Endothelial cell of umbilical vein (primary cell): ENCODE measurements around the gene WDR48. TPM values are rescaled to one million over a fixed set of nuclear protein-coding genes. Genes with fewer than 3 reads are reported as not detected.

ENCODE experiments used
- BruUV-seq: library from RNA; stranded (reverse); fragments of 400-500 nt; replicated peaks from 2 replicates; lab custom pipeline; 2021; lab: Mats Ljungman, UMichigan
- CTCF ChIA-PET: fragments of 300-600, 350-600 bp; sonication (Branson Sonifier 250); formaldehyde crosslinking; loops from one replicate; lab custom pipeline; 2021; ENCODE audit warnings: antibody characterized with exemption, inconsistent platforms; lab: Charles Lee
- POLR2A ChIA-PET: fragments of 300-600, 350-600 bp; sonication (Branson Sonifier 250); formaldehyde crosslinking; loops from one replicate; lab custom pipeline; 2021; ENCODE audit warnings: antibody characterized with exemption, inconsistent platforms; lab: Charles Lee
- DNase-seq: peaks from one replicate; pipeline ENCODE4 v3.0.0-alpha.2; 2011; ENCODE audit warnings: low read depth, low spot score
- FAIRE-seq: peaks from 2 replicates; lab custom pipeline; 2011; peaks lifted over from hg19 to GRCh38; lab: Jason Lieb, UNC
- H2AFZ ChIP-seq: 2 replicates; pipeline ENCODE4 v1.6.0; 2012; ENCODE audit warnings: low read depth, low read length, control low read depth, inconsistent platforms
- H3K27ac ChIP-seq: 2 replicates; pipeline ENCODE4 v1.5.1; 2011; ENCODE audit warnings: low read depth, mild to moderate bottlenecking, control low read depth, low read length, moderate library complexity; ENCODE audit not compliant: insufficient read depth
- H3K27me3 ChIP-seq, 2 experiments: 2 replicates each; pipeline versions ENCODE4 v1.6.0 to v1.6.1; 2011; ENCODE audit warnings: low read length in 2 of 2, mixed read lengths in 1 of 2; ENCODE audit not compliant: control insufficient read depth in 2 of 2, insufficient read depth in 2 of 2
- H3K36me3 ChIP-seq, 2 experiments: 2 replicates in 1 of 2; 3 replicates in 1 of 2; pipeline ENCODE4 v1.5.1; 2011; ENCODE audit warnings: low read length in 2 of 2, mild to moderate bottlenecking in 1 of 2, moderate library complexity in 1 of 2; ENCODE audit not compliant: control insufficient read depth in 2 of 2, insufficient read depth in 2 of 2; ENCODE audit errors: extremely low read depth in 1 of 2
- H3K4me1 ChIP-seq: 3 replicates; pipeline ENCODE4 v1.5.1; 2011; ENCODE audit warnings: mild to moderate bottlenecking, low read length; ENCODE audit not compliant: control insufficient read depth, insufficient read depth; ENCODE audit errors: extremely low read depth
- H3K4me2 ChIP-seq: 2 replicates; pipeline ENCODE4 v1.6.1; 2011; ENCODE audit warnings: low read length, control low read depth, mixed read lengths; ENCODE audit not compliant: insufficient read depth
- H3K4me3 ChIP-seq, 3 experiments: fragments of 200-600 bp in 1 of 3; sonication (generic), shearing (Covaris generic) in 1 of 3; replicated peaks in 1 of 3; 2 replicates each; pipeline ENCODE4 v1.5.1; 2011 to 2016; ENCODE audit warnings: control low read depth in 3 of 3, low read length in 3 of 3, mild to moderate bottlenecking in 2 of 3, inconsistent platforms in 1 of 3, low read depth in 1 of 3, moderate library complexity in 1 of 3; ENCODE audit not compliant: insufficient read depth in 1 of 3
- H3K79me2 ChIP-seq: 2 replicates; pipeline ENCODE4 v1.6.0; 2012; ENCODE audit warnings: low read length, inconsistent platforms; ENCODE audit not compliant: control insufficient read depth, insufficient read depth
- H3K9ac ChIP-seq: replicated peaks from 2 replicates; pipeline ENCODE3; 2011; ENCODE audit warnings: low read length, control low read depth; ENCODE audit not compliant: insufficient read depth; ENCODE audit errors: extremely low read depth
- H3K9me1 ChIP-seq: replicated peaks from 3 replicates; pipeline ENCODE4 v1.6.0; 2011; ENCODE audit warnings: mild to moderate bottlenecking, low read length; ENCODE audit not compliant: control insufficient read depth, insufficient read depth; ENCODE audit errors: extremely low read depth
- H3K9me3 ChIP-seq: replicated peaks from 2 replicates; pipeline ENCODE4 v1.5.1; 2012; ENCODE audit warnings: low read length, inconsistent platforms; ENCODE audit not compliant: control insufficient read depth, insufficient read depth
- H4K20me1 ChIP-seq: replicated peaks from 2 replicates; pipeline ENCODE3; 2011; ENCODE audit warnings: mild to moderate bottlenecking, low read length; ENCODE audit not compliant: control insufficient read depth, insufficient read depth; ENCODE audit errors: extremely low read depth
- EZH2 ChIP-seq: IDR thresholded peaks from 2 replicates; pipeline ENCODE4 v1.6.1; 2012; ENCODE audit warnings: borderline replicate concordance, low read depth, mild to moderate bottlenecking, moderate library complexity, low read length, inconsistent platforms; ENCODE audit not compliant: severe bottlenecking
- FOS ChIP-seq: IDR thresholded peaks from 2 replicates; pipeline ENCODE4 v1.6.1; 2011; ENCODE audit warnings: mild to moderate bottlenecking, low read length, moderate library complexity, borderline replicate concordance; ENCODE audit not compliant: insufficient read depth
- GATA2 ChIP-seq: IDR thresholded peaks from 2 replicates; pipeline ENCODE4 v1.7.0; 2011; ENCODE audit warnings: low read depth, mild to moderate bottlenecking, moderate library complexity, mixed read lengths, low read length; ENCODE audit not compliant: insufficient read length, insufficient read depth
- JUN ChIP-seq: IDR thresholded peaks from 2 replicates; pipeline ENCODE4 v1.6.1; 2011; ENCODE audit warnings: borderline replicate concordance, low read depth; ENCODE audit not compliant: insufficient read length, insufficient read depth
- MAX ChIP-seq: IDR thresholded peaks from 2 replicates; pipeline ENCODE4 v1.6.1; 2011; ENCODE audit not compliant: insufficient read depth, insufficient read length
- POLR2AphosphoS5 ChIP-seq: IDR thresholded peaks from 2 replicates; pipeline ENCODE4 v1.6.1; 2012; ENCODE audit warnings: low read depth, mild to moderate bottlenecking, control low read depth, low read length, moderate library complexity; ENCODE audit not compliant: insufficient read depth
- dilution Hi-C: fragments of 300-500 bp; cut with MboI; formaldehyde crosslinking; loops from one replicate; pipeline ENCODE4 v1.15.0; 2019; ENCODE audit warnings: low sequenced_read_pairs; ENCODE audit not compliant: extremely low pct_ligation_motif_present
- intact Hi-C: fragments of 100-400 bp; cut with micrococcal nuclease; formaldehyde crosslinking; loops from one replicate; pipeline ENCODE4 v1.10.0; 2022
- polyA plus RNA-seq, 4 experiments: library from polyadenylated mRNA; depleted of rRNA in 3 of 4; stranded (reverse) in 3 of 4; unstranded in 1 of 4; fragments of >200 nt; gene quantifications; 2 replicates each; pipeline versions ENCODE4 v1.2.1 to v1.2.3, GENCODE V29; 2011 to 2012; ENCODE audit warnings: missing spikeins in 1 of 4
- total RNA-seq: library from RNA; stranded (reverse); gene quantifications from 2 replicates; pipeline ENCODE4 v1.2.3, GENCODE V29; 2021
- TF ChIP-seq, protein P1 (sequence below), 2 donors: IDR thresholded peaks; 1 replicate in 1 of 2; 2 replicates in 1 of 2; pipeline ENCODE4 v1.5.1; 2011; ENCODE audit warnings: low read length in 2 of 2, mild to moderate bottlenecking in 2 of 2, moderate library complexity in 2 of 2, control low read depth in 1 of 2, inconsistent platforms in 1 of 2, low read depth in 1 of 2; ENCODE audit not compliant: insufficient read depth in 1 of 2; ENCODE audit errors: extremely low read depth in 1 of 2

The WDR48 gene
- total and polyA plus RNA-seq, 2 donors (not counting 3 experiments of a cell fraction or from before 2014, with no cell fraction given): 13.7 to 25.3 TPM

DNA sequence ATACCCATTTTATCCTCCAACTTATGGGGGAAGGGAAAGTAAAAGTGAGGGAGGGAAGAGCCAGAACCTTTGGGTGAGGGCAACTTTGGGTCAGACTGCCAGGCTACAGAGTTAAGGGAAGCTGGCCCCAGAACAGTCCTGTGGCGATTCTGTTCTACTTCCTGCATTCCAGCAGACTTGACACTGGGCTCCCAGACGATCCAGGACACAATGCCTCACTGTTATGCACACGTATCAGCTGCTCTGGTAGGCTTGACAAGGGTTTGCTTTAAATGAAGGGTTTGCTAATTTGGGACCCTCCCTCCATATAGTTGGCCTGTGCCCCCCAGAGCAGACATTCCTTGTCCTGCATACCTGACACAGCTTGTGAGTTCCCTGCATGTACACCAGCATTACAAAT is 45.0 kb downstream of the WDR48 start:
- Histone ChIP-seq H3K27ac (no peak overlapping the region), H3K9me3 (no peaks in the 10 kb centered on the region), H4K20me1 (no peaks in the 10 kb centered on the region), H3K4me3 (no peak overlapping the region), H3K36me3 (peaks cover 26 to 43% of the 10 kb centered on the region in 2 experiments), H2AFZ (no peak overlapping the region), H3K9me1 (no peaks in the 10 kb centered on the region), H3K4me1 (no peaks in the 10 kb centered on the region), H3K27me3 (no peaks in the 10 kb centered on the region), H3K4me2 (no peak overlapping the region), H3K9ac (no peak overlapping the region), H3K79me2 (peaks cover 6% of the 10 kb centered on the region)
- ChIA-PET POLR2A (no interaction called here), CTCF (interaction anchor here (1.0 to 1.7 kb wide), 2 partner anchors 192 to 195 kb away, joined by 3 to 8 read pairs; no protein-coding TSS in a partner anchor)
- BruUV-seq: TSS peak; percentile 29
- no peak for TF ChIP-seq FOS
- TF ChIP-seq EZH2: no peak
- no peak for TF ChIP-seq JUN
- no peak for TF ChIP-seq MAX
- TF ChIP-seq, protein P1, sequence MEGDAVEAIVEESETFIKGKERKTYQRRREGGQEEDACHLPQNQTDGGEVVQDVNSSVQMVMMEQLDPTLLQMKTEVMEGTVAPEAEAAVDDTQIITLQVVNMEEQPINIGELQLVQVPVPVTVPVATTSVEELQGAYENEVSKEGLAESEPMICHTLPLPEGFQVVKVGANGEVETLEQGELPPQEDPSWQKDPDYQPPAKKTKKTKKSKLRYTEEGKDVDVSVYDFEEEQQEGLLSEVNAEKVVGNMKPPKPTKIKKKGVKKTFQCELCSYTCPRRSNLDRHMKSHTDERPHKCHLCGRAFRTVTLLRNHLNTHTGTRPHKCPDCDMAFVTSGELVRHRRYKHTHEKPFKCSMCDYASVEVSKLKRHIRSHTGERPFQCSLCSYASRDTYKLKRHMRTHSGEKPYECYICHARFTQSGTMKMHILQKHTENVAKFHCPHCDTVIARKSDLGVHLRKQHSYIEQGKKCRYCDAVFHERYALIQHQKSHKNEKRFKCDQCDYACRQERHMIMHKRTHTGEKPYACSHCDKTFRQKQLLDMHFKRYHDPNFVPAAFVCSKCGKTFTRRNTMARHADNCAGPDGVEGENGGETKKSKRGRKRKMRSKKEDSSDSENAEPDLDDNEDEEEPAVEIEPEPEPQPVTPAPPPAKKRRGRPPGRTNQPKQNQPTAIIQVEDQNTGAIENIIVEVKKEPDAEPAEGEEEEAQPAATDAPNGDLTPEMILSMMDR (IDR thresholded peaks at IDR 0.05; ENCODE audit: extremely low read depth in 1 of 2, insufficient read depth in 1 of 2, low read depth in 1 of 2, low read length in 2 of 2): no peak
- no peak for TF ChIP-seq GATA2
- TF ChIP-seq POLR2AphosphoS5: no peak
- DNase-seq (no peak), FAIRE-seq (peak; percentile 44)
- intact Hi-C loops: no loop called here
- dilution Hi-C loops: no loop called here
